ENCODE measurements around the gene MCUR1.
"Not testable (repeated sequence)": the region's sequence is repeated elsewhere in the genome, so short reads cannot be mapped to it uniquely, and the experiment has no call there.

Gene MCUR1

GRCh38 chr6:13775466-13775865, 38.9 kb downstream of the MCUR1 start:
- DNase-seq: not testable (repeated sequence)

DNA sequence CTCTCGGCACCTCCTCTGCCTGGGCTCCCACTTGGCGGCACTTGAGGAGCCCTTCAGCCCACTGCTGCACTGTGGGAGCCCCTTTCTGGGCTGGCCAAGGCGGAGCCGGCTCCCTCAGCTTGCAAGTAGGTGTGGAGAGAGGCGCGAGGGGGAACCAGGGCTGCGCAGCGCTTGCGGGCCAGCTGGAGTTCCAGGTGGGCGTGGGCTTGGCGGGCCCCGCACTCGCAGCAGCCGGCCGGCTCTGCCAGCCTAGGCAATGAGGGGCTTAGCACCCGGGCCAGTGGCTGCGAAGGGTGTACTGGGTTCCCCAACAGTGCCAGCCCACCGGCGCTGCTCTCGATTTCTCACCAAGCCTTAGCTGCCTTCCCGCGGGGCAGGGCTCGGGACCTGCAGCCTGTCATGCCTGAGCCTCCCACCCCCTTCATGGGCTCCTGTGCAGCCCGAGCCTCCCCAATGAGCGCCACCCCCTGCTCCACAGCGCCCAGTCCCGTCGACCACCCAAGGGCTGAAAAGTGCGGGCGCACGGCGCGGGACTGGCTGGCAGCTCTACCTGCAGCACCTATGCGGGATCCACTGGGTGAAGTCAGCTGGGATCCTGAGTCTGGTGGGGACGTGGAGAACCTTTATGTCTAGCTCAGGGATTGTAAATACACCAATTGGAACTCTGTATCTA, 41.9 kb downstream of the MCUR1 start:
- DNase-seq: not testable (repeated sequence)

- peak; percentile 14 for DNase-seq
Measured at GRCh38 chr6:13769655-13770053, 44.7 kb downstream of the MCUR1 start.

GRCh38 chr6:13769034-13769654, 45.2 kb downstream of the MCUR1 start:
- DNase-seq: no peak

- DNase-seq: peak; percentile 29
Measured at GRCh38 chr6:13767121-13767808, 47.1 kb downstream of the MCUR1 start.

GRCh38 chr6:13766201-13766634, 48.1 kb downstream of the MCUR1 start:
- no peak for DNase-seq

DNA sequence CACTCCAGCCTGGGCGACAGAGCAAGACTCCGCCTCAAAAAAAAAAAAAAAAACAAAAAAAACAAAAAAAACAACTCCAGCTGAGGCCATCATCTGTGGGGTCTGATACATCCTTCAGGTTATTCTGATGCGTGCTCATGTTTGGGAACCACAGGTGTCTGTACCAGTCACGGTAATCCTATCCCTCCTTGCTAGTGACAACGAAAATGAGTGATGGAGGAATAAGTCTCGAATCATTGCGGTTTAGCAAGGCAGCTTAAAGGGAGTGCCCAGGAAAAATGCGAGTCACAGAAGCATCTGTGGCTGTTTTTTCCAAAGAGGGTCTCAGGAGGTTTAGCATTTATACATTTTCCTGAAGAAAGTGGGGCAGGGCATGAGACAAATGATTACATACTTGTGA, 48.8 kb downstream of the MCUR1 start:
- DNase-seq: no peak

- DNase-seq: no peak
Measured at GRCh38 chr6:13764996-13765395, 49.4 kb downstream of the MCUR1 start.

DNA sequence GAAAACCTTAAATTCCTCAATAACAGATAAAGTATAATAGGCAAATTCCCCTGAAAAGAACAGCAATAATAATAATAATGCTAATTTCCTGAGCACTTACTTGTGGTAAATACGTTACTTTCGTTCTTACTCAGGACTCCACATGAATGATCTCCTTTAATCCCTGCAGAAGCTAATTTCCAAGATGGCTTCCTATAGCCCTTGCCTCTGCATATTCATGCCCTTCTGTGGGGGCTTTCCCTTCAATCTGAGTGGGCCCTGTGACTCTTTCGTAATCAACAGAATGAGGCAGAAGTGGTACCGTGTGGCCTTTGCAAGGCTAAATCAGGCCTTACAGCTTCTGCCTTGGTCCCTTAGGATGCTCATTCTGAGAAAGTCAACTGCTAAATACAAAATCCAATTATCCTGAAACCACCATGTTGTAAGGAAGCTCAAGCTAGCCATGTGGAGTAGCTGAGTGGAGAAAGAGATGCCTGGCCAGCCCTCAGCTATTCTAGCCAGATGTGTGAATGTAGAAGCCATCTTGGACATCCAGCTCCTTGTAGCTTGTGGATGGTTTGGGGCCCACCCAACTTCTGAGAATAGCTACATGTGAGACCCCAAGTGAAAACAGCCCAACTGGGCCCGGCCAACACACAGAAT, 50.5 kb downstream of the MCUR1 start:
- peak; percentile 54 for DNase-seq

DNA sequence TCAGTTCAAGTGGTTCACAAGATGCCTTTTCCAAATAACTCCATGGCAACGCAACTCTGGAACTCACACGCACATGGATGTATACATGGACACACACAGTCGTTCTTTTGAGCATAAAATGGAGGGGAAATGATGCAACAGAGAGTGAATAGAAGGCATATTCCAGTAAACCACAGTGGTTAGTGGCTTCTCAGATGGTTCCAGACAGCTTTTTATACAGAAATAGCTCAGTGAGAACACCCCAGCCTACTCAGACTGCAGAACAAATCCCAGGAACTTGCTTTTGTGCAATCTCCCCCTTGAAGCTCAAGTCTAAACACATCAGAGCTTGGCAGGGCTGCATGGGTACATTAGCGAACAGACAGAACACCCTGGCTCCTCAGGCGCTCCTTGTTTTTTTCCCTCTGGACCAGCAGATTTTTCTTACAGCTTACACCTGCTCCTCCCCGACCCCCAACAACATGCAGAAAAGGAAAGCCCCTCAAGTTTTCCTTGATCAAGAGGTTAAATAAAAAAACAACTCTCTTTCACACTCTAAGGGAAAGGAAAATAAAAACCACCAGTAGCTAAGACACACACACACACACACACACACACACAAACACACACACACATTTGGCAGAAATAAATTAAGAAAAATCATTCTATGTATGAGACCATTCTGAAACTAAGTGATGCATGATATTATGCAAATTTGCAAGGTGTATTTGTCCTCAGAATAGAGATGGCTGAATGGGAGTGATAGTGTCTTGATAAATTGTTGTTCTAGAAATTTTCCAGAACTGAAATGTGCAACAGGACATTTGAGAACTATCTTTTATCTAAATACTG, 51.5 kb downstream of the MCUR1 start:
- peak; percentile 21 for DNase-seq

DNA sequence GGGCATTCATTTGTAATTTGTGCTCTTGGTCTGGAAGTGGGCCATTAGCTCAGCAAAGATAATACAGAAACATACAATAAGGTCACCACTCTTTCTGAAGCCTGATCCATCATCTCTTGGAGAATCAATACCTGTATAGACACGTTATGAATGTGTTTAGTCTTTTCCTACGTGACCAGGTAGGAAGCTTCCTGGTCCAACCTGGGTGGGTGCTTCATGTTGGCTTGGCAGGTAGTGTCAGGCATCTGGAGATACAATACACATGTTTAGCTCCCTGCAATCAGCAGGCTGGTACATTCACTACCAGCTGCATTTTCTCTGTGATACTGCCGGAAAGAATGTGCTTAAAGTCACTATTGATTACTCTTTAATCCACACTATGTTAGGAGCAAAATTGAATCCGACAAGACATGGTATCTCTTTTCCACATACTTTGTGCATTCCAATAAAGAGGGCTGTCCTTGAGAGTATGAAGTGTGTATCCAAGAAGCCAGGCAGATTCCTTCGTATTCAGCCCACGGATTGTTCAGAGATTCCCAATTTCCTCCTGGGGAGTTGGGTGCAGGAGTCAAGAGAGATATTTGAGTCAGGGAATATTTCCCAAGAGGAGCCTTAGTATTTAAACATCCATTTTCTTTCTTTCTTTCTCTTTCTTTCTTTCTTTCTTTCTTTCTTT, 52.9 kb downstream of the MCUR1 start:
- no peak for DNase-seq

DNA sequence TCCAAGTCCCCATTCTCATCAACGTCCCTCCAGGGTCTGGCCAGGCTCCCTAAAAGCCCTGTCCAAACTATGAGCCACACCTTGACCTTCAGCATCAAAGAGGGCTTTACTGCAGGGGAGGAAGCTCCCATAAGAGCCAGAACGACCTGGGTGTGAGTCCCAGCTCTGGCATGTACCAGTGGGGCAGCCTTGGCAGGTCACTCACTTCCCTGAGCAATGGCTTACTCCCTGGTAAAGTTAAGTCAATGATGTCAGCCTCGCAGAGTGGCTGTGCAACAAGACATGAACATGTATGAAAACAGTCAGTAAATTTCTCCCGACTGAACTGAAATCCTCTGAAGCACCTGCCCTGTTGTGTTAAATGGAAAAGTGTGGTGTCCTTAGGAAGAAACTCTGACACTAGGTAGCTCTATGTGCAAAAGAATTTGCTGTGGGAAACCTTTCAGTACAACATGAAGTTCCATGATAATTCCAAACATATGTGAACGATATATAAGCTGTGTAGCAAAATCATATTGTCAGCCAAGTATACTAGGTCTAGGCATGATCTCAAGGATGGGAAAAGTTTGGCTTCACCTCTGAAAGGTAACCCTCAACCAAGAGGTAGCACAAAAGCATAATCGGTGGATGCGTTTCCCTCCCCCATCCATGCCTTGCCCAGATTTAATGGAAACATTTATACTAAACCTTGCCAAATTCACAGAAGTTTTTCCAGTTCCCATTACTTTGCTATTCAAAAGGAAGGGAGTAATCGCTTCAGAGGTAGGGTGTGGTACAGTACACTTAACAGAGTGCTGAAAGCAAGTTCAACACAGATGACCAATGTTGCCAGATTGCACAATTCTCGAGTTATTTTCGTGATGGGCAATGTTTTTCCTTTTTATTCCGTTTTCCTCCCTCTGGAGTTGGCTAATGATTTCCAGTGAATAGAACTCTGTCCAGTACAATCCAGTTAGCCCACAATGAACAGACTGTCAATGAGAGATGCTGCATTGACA, 53.8 kb downstream of the MCUR1 start:
- no peak for DNase-seq

DNA sequence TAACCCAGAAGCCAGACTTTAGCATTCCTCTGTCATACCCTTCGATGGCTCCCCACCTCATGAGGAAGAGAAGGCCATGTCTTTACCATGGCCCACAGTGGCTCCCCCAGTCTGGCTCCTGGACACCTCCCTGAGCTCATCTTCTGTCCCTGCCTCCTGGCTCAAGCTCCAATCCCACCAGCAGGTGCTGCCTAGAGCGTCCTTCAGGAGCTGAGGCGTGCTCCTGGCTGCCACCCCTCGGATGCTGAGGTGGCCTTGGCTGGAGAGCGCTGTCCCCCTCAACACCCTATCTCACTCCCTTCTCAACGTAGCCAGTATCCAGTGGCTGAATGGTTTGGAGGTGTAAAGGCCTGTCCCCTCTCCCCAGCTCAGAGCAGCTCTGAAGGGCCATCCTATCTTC, 55.3 kb downstream of the MCUR1 start:
- DNase-seq: no peak

- DNase-seq: no peak
Measured at GRCh38 chr6:13754644-13755043, 59.7 kb downstream of the MCUR1 start.

DNA sequence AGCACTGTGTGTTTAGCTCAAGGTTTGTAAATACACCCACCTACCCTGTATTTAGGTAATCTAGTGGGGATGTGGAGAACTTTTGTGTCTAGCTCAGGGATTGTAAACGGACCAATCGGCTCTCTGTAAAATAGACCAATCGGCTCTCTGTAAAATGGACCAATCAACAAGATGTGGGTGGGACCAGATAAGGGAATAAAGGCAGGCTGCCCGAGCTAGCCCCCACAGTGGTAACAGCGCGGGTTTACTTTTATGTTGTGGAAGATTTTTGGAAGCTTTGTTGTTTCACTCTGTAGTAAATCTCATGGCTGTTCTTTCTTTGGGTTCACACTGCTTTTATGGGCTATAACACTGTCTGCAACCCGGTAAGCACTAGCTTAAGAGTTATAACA, 70.6 kb downstream of the MCUR1 start:
- DNase-seq: no peak

DNA sequence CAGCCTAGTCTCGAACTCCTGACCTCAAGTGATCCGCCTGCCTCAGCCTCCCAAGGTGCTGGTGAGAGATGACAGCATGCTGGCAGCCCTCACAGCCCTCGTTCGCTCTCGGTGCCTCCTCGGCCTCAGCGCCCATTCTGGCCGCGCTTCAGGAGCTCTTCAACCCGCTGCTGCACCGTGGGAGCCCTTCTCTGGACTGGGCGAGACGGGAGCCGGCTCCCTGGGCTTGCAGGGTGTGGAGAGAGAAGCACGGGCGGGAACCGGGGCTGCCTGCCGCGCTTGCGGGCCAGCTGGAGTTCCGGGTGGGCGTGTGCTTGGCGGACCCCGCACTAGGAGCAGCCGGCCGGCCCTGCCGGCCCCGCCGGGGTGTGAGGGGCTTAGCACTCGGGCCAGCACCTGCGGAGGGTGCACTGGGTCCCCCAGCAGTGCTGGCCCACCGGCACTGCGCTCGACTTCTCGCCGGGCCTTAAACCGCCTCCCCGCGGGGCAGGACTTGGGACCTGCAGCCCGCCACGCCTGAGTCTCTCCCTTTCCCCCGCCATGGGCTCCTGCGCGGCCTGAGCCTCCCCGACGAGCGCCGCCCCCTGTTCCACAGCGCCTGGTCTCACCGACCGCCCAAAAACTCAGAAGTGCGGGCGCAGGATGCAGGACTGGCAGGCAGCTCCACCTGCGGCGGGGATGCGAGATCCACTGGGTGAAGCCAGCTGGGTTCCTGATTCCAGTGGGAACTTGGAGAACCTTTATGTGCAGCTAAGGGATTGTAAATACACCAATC, 71.2 kb downstream of the MCUR1 start:
- no peak for DNase-seq

GRCh38 chr6:13741365-13741764, 73.0 kb downstream of the MCUR1 start:
- no peak for DNase-seq
